ENCODE data around the gene TNFSF9.

GRCh38 chr19:6556043-6556449 lies 25.2 kb downstream of the TNFSF9 start:
- TF ChIP-seq PATZ1 (CRISPR knock-in tag; IDR thresholded peaks at IDR 0.05; ENCODE audit: borderline replicate concordance) = no peak
- no peak for TF ChIP-seq TSHZ2 (CRISPR knock-in tag; IDR thresholded peaks at IDR 0.05)
- TF ChIP-seq ZFP3 (CRISPR knock-in tag; IDR thresholded peaks at IDR 0.05) = no peak
